HG02870 (cell line): ENCODE measurements around the gene CD72.
A peak's percentile ranks its signal among the peaks of the same experiment; 100 is the strongest.
"Not testable (repeated sequence)": the region's sequence is repeated elsewhere in the genome, so short reads cannot be mapped to it uniquely, and the experiment has no call there.

Experiments used
- ATAC-seq: cut with Tn5 transposase; IDR thresholded peaks from one replicate; pipeline ENCODE4 v1.9.1; 2021; ENCODE audit warnings: mild to moderate bottlenecking, moderate library complexity; ENCODE audit not compliant: unreplicated experiment

Gene CD72

DNA sequence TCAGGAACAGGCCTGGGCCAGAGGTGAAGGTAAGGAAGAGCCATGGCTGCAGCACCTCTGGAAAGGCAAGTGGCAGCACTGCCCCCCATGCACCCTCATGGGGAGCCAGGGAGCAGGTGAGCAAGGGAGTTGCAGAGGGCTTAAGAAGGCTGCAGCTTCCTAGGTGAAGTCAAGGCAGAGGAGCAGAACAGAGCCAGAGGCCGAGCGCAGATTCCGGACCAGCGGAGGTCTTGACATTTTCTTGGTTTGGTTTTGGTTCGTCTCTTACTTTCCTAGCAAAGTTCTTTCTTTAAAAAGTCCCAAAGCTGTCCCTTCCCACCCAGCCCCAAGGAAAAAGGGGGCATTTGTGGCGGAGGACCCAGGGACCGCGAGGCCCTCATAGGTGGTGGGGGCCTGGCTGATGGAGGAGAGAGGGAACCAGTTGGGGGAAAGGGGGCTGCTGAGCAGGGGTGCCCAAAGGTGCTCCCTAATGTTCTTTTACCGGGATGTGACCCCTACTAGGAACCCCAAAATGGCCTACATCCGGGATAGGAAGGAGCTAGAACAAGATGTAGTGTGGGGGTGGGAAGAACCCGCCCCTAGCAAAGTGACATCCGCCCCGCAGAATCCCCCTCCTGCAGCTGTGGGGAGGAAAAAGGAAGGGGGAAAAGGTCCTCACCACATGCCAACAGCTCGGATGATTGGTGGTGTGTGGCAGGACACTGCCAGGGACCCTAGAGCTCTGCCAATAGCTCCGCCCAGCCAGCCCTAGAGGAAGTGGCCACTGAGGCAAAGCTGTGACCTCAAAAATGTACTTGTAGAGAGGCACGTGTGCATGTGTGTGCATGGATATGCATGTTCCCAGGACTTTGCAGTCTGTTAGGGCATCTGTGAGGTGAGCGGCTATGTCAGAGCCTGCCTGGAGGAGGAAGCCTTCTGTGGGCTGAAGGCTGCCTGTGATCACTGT, 914 bp upstream of the CD72 start:
- ATAC-seq = peak; percentile 33

DNA sequence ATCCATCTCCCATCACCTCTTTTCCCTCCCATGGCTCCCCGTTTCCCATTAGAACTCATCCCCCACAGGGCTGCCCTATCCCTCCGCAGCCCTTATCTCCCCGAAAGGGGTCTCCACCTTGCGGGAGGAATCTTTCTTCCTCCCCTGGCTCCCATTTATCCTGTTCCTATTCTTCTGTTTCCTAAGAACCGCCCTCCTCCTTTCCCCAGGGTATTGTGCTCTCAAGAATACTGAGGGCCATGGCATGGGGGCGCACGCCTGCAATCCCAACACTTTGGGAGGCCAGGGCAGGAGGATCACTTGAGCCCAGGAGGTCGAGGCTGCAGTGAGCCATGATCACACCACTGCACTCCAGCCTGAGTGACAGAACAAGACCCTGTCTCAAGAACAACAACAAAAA, 665 bp downstream of the CD72 start:
- ATAC-seq = no peak

DNA sequence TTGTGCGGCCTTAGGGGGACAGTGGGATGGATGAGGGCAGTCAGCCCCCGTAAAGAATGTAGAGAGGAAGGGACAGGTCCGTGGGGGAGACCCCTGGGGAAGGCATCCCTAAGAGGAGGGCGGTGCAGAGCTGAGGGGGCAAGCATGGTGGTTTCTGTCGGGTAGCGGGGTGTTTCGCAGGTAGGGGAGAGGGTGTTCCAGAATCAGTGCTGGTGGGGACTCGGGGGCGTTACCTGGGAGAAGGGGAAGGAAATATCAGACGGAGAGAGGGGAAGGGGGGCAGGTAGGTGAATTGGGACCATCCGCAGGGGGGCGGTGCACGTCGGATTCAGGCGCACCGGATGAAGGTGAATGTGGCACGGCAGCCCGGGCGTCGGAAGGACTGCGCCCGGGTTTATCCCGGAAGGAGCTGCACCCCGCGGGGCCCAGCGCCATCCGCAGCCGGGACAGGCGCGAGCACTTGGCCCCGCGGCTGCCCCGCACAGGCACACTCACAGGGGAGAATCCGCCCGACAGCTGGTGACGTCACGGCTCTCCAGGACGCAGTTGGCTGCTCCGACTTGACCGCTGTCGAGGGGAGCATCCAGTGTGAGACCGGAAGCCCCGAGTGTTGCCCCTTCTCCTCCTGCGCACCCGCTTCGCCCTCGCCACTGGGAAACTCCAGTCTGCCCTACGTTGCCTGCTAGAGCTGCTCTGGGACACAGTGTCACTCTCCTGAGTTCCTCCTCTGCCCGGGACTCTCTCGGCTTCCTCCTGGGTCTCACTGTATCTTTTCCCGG, 1.3 kb downstream of the CD72 start:
- ATAC-seq = peak; percentile 30

DNA sequence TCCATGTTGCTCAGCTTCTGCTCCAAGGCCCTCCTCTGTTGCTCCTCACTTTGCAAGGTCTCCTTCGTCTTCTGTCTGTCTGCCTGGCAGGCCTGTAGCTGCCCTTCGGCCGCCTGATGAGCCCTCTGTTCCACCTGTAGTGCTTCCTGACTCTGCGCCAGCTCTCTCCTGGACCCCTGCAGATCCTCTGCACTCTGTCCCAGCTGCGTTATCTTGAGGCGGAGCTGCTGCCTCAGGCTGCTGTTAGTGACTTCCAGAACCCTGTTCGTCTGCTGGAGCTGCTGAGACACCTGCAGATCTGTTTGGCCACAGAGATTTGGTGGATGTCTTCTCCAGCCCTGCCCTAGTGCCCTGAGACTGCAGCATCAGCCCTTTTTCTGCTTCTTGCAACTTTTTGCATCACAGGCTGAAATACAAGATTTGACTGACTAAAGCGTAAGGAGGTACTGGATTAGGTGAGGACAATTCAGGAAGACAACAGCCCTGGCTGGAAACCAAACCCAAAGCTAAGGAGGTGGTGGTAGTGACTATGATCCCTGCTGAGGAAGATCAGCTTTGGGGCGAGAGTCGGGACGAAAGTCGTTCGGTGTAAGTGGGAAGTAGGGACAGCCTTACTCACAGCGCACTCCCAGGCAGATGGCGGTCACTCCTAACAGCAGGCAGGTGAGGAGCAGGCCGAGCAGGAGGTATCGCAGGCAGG, 2.1 kb downstream of the CD72 start:
- ATAC-seq = no peak

DNA sequence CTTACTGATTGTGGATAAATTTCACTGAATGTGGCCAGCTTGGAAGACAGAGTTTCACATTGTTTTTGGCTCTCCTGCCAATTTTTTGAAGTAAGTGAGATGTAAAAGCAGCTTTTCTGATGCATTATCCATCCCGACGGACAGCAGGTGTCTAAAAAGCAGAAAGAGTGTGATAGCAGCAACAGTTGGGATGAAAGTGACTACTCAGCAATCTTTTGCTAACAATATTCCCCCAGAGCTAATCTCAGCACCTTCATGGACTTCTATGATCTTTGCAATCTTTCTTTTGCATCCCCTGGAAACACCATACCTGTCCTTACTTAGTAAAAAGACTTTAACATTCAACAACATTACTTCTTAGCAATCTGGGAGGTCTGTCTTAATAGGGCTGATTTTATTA, 5.4 kb downstream of the CD72 start:
- no peak for ATAC-seq

DNA sequence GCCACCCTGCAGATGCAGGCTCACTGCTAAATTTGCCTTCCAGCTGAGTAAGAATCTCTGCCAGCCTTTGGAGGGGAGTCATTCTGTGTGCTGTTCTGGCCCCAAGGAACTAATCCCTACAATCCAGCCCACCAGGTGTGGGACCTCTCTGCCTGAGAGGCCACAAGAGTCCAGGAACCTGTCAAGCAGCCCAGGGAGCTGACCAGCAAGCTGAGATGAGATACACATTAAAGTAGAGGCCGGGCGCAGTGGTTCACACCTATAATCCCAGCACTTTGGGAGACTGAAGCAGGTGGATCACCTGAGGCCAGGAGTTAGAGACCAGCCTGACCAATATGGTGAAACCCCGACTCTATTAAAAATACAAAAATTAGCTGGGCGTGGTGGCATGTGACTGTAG, 6.1 kb downstream of the CD72 start:
- ATAC-seq = not testable (repeated sequence)

DNA sequence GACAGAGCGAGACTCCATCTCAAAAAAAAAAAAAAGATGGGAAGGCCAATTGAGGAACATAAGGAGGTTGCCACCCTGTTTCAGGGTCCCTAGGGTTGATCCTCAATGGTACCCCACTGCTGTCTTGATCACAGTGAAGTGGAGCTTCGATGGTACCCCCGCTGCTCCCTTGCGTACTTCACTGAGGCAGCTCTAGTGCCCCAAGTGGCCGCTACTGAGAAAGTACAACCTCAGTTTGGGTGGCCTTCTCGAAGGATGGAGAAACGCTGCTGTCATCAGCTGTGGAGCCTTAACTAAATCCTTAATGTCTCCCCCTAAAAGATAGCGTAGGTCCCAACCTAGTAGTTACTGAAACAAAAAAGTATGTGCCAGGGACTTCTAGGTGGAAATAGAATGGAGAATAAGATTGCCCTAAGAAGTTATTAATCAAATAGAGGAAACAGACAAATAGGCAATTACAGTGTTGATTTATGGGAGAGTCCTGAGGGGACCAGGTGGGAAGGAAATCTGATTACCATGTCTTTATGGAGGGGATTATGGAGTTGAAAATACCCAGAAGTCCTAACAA, 6.9 kb downstream of the CD72 start:
- ATAC-seq = no peak

DNA sequence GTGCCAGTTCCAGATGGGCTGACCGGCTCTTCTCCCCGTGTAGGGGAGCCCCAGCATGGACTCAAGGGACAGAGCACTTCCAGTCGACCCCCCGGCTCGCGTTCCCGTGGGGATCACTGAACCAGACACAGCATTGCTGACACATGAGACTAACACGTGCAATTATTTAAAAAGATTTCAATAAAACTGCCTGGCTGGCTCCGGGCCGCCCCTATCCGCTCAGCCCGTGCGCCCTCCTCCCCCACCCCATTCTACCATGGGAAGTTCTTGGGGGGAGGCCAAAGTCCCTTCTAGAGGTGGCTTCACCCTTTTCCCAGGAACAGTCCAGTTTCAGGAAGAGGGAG, 8.4 kb downstream of the CD72 start:
- no peak for ATAC-seq

DNA sequence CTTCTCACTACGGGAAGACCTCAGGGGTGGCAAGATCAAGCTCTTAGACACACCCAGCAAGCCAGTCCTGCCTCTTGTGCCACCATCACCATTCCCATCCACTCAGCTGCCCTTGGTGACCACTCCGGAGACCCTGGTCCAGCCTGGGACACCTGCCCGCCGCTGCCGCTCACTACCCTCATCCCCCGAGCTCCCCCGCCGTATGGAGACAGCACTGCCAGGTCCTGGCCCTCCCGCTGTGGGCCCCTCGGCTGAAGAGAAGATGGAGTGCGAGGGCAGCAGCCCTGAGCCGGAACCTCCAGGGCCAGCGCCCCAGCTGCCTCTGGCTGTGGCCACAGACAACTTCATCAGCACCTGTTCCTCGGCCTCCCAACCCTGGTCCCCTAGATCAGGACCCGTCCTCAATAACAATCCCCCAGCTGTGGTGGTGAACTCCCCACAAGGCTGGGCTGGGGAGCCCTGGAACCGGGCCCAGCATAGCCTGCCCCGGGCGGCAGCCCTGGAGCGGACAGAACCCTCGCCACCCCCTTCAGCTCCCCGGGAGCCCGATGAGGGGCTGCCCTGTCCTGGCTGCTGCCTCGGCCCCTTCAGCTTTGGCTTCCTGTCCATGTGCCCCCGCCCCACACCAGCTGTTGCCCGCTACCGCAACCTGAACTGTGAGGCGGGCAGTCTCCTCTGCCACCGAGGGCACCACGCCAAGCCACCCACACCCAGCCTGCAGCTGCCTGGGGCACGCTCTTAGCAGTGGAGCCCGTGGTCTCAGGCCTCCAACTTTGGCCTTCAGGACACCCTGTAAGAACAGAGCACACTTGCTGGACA, 9.0 kb downstream of the CD72 start:
- no peak for ATAC-seq

DNA sequence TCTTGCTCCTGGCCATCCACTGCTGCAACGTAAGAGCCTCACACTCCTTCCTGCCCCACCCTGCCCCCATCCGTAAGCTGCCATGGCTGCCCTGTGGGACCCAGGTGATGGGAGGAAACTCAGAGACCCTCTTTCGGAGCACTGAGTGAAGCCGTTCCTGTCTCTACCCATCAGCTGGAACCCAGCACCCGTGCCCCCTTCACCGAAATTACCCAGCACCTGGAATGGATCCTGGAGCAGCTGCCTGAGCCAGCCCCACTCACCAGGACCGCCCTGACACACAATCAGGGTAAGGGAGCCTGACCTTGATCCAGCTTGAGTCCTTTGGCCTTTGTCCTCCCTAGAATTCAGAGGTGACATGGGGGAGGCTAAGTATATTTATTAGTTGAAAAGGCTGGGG, 10.0 kb downstream of the CD72 start:
- no peak for ATAC-seq

DNA sequence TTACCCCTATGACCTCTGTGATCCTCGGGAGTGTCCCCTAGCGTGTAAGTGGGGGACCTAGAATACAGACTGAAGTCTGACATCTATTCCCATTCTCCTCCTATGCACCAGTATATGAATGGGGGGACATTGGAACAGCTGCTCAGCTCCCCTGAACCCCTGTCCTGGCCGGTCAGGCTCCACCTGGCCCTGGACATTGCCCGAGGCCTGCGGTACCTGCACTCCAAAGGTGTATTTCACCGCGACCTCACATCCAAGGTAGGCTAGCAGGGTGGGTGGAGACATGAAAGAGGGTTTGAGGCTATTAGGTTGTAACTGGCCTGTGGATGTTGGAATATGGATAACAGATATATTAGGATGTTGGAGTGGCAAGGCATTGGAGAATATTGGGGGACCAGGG, 11.5 kb downstream of the CD72 start:
- ATAC-seq = no peak

DNA sequence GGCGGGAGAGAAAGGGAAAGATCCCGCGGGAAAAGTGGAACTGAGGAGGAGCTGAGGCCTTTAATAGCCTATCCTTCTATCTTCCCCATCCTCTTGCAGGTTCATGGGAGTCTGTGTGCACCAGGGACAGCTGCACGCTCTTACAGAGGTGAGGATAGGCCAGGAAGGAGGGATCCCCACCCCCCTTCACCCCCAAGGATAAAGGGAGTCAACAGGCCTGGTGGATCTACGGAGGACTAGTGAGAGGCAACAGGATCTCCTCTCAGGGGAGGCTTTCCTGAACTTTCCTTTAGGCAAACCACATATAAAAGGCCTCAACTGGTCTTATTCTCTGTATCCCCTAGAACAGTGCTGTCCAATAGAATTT, 12.1 kb downstream of the CD72 start:
- ATAC-seq = no peak

DNA sequence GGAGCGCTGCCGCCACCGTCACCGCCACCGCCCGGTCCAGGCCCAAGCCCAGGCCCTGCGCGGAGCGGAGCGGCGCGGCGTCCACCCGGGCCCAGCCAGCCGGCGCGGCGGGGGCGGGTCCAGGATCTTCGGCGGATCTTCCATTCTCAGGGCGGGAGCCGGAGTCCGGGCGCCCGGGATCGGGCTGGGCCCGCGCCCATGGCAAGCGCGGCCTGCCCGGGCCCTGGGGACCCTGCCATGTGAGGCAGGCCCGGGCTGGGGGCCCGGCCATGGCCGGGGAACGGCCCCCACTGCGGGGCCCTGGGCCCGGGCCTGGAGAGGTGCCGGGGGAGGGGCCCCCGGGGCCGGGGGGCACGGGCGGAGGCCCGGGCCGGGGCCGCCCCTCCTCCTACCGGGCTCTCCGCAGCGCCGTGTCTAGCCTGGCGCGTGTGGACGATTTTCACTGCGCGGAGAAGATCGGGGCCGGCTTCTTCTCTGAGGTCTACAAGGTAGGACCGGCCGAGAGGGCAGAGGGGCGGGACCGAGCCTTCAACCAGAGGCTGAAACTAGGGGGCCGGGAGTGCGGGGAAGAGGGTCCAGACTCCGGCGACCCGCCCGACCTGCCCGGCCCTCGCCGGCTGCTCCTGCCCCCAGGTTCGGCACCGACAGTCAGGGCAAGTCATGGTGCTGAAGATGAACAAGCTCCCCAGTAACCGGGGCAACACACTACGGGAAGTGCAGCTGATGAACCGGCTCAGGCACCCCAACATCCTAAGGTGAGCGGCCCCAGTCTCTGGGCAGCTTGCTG, 12.7 kb downstream of the CD72 start:
- ATAC-seq = peak; percentile 4

DNA sequence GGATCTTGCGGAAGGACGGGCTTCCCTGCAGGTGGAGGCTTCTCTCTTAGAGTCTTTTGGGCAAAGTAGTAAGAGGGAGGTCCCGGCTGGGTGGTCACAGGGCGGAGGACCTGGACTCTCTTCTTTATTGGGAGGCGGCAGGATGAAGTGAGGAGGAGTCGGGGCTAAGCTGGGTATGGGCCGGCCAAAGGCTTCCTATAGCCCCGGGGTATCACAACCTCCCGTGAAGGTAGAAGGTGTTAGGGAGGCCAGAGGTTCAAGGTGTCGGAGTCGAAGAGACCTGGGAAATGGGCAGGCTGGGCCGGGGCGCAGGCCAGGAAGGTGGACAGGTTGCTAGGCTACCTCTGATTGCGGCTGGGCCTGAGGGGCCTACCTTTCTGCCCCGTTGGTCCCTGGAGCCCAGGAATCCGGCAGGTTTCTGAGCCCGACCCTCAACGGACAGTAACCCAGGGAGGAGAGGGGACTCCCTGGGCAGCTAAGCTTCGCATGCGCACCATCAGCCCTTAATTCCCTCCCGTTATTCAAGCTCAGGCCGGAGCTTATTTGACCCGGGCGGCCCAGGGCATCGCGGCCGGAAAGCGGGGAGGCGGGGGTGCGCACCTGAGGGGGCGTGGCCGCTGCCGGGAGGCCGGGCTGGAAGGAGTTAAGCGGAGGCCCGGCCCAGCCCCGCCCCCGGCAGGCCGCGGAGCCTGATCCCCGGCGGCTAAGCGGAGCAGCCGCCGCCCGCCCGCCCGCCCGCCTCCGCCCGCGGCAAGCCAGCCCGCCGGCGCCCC, 13.4 kb downstream of the CD72 start, which contains the start of gene TESK1:
TSS of gene TESK1 (plus strand) at position 685 of the 773 bp plus-strand sequence. CDS start 358 bp downstream, outside the sequence.
- ATAC-seq = peak; percentile 38

DNA sequence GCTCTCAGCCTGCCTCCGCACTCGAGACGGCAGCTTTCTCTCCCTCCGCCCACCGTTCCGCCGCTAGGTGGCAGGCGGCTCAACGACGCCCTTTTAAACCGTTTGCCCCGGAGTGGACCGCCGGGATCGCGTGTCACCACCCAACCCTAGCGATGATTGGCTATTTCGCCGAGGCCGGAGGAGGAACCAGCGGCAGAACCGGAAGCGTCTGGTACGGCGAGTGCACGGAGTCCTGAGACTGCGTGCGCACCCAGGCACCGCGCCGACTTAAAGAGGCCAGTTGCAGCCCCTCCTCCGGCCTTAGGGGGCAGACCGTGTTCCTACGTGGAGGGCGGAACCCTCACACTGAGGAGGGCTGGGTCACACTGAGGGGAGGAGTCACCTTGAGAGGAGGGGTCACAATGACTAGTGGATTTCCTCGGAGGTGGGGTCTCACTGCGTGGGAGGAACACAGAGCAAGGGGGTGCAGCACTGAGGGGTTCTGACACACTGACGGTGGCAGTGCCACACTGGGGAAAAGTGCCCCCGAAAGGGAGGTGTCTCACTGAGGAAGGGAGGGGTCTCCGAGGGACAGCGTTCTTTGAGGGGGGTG, 14.1 kb downstream of the CD72 start:
- ATAC-seq = peak; percentile 83

DNA sequence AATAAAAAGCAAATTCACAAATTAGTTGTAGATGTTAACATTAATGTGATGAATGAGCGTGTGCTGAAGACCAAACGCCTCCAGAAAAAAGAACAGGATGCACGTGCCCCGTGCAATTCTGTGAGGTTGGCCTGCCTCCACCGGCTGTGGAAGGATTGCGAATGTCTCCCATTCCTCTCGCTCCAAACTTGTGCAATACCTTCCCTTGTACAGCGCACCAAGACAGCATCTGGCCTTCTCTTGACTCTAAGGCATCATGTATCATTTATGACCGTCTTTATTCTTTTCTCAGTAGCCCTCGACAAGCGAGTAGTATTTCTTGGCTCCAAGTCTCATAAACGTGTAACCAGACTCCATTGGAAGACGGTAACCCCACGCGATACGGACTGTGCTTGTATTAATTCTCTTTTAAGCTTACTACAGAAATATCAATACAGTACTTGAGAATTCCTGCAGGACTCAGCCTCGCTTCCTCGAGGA, 14.7 kb downstream of the CD72 start:
- ATAC-seq = no peak

DNA sequence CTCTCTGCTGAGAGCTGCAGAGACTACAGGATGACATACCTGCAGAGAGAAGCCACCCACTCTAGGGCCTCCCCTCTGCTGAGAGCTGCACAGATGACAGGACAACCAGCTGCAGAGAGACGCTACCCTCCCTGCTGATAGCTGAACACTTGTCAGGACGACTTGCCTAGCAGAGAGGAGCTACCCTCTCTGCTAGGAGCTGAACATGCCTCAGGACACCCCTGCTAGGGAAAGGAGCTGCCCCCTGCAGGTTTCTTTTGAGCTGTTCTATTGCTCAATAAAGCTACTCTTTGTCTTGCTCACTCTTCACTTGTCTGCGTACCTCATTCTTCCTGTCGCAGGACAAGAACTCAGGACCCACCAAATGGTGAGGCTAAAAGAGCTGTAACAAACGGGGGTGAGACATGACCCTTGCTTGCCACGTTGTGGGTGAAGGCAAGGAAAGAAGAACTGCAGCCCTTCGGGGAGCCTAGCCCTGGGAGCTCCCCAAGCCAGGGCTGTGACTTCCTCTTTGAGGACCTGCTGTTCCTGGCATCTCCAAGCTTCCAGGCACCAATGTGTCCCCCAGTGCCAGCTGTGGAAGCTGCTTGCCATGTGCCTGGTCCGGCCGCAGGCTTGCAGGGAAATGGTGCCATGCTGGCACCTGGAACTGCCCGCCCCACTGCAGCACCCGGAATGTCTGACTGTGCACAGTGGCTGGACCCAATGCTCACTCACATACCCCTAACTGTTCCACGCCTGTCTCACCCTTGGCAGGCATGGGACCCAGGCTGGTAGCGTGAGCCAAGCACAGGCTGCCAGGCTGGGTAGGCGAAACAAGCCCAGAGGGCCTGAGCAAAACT, 18.2 kb downstream of the CD72 start:
- ATAC-seq = no peak
